OCI-M1 (cell line): ENCODE measurements around the gene SLC39A8.
A peak's percentile ranks its signal among the peaks of the same experiment; 100 is the strongest.
"Not testable (repeated sequence)": the region's sequence is repeated elsewhere in the genome, so short reads cannot be mapped to it uniquely, and the experiment has no call there.

Experiments used
- DNase-seq: peaks from one replicate; lab custom pipeline; 2025; lab: John Stamatoyannopoulos, UW

SLC39A8 gene

DNA sequence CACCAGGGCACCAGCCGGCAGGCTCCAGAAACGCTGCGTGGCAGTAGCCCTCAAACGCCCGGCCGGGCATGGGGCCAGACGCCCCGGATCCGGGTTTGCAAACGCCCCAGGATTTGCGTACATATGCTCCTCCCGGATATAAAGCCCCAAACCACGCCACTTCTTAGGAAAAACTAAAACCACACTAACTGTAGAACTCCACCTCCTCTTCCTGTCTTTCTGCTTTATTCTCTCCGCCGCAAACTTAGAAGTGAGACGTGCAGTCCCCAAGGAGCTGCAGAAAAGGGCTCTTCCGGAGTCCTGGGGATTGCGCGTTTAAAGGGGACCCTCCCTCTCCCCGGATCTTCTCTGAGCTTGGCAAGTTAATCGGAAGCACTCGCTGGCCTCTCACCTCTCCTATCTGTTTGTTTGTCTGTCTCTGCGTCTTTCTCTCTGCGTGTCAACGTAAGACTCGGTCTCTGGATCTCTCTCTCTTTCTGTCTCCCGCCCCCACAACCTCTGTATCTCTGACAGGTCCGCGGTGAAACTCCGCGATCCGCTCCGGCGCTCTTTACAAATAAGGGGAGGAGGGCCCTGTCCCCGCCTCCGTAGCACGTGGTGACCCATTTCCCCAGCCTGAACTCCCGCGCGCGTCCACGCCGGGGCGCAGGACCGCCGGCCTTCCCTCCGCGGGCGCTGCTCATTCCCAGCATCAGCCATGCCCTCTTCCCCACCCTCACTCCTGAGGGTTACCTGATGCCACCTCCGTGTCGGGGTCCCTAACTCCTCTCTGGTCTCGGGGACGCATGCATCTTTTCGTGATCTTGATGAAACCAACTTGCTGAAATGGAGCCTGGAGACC, at the start of gene SLC39A8:
TSS of gene SLC39A8 (minus strand) at position 529 of the 841 bp plus-strand sequence. CDS start 820 bp downstream, outside the sequence.
- DNase-seq = peak; percentile 97

DNA sequence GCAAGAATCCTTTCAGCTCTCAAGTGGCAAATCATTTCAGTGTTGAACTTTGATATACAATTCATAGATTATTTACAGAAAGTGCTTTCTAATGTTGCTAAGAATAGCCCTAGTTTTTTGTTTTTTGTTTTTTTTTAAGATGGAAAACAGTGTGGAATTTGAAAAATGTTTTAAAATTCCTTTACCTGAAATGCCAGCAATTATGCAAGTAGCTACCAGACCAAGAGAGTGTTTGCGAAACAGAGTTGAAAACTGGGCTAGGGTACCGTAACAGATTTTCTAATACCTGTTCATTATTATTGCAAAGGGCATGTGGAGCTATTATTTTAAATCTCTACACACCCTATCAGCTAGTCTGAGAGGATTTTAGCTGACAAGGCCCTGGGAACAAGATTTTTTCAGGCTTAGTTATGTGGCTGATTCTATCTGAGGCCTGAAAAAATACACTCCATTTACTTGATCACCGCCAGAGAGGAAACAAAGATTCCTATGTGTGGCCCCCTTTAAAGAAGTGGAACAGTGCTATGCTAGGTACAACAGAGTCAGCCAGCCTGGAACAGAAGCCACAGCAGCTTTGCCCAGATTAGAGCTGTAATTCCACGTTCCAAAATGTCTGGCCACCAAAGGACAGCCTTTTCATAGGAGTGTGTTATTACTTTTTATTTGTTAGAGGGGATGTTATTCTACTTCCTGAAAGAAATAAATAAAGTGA, 46.9 kb upstream of the SLC39A8 start:
- DNase-seq = no peak

DNA sequence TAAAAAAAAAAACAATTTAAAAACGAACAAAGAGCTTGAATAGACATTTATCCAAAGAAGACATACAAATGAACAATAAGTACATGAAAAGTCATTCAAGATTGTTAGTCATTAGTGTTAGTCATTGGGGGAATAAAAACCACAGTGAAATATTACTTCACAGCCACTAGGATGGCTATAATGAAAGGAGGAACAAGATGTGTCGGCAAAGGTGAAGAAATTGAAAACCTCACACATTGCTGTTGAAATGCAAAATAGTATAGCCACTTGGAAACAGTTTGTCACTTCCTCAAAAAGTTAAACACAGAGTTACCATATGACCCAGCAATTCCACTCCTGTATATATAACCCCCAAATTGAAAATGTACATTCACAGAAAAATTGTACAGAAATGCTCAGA, 45.2 kb upstream of the SLC39A8 start:
- DNase-seq = peak; percentile 77

DNA sequence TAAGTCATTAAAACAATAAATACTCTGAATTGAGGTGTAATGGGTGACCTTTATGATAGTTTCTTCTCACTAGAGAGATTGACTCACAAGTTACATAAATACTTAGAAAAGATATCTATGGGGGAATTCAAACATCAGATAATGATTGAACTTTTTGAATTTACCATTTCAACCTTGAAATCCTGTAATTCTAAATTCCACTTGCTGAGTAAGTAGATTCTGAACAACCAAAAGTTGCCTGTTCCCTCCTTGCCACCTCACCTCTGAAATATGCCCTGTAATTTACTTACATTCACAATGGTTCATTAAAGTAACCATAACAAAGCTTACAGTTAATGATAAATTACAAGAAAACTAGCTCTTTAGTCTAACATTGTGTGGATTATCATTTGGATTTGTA, 43.3 kb upstream of the SLC39A8 start:
- DNase-seq = no peak

DNA sequence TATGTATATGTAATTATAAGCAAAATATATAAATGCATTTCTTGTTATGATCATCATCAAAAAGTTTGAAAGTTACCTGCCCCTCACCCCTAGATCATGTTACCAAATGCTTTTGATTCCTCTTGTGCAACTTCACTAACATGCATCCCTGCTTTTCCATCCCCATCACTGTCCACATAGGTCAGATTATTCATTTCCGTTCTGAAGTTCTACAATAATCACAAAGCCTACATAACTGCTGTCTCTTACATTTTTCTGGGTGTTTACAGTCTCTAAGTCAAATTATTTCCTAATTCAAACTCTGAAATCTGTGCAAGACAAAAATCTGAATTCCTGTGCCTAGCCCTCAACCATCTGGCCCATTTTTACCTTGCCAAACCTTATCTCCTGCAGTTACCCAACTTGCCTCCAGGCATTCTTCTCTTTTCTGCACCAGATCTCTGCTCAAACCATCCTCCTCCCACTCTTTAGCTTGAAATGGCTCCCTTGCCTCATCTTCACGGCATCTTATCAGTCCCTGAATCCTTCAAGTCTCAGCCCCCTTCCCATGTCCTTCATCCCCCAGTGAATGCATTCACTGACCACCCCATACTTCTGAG, 42.4 kb upstream of the SLC39A8 start:
- DNase-seq = peak; percentile 15

DNA sequence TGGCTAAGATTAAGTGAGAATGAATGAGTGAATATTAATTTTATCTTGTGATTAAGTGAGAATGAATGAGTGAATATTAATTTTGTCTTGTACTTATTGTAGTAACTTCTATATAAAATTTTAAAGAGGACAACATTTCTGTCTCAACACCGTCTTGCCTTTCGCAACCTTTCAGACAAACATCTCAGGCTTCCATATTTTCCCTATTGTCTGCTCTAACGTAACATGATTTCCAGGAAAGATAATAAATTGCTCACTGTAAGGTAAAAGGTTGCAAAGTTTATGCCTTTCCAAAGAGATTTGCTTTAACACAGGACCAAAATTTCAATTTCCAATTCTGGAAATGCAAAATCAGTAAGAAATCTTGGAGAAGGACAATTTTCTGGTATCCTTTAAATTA, 41.7 kb upstream of the SLC39A8 start:
- DNase-seq = no peak

DNA sequence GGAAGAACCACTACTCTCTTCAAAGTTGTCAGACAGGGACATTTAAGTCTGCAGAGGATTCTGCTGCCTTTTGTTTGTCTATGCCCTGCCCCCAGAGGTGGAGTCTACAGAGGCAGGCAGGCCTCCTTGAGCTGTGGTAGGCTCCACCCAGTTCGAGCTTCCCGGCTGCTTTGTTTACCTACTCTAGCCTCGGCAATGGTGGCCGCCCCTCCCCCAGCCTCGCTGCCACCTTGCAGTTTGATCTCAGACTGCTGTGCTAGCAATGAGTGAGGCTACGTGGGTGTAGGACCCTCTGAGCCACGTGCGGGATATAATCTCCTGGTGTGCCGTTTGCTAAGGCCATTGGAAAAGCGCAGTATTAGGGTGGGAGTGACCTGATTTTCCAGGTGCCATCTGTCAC, 35.0 kb upstream of the SLC39A8 start:
- DNase-seq = not testable (repeated sequence)

DNA sequence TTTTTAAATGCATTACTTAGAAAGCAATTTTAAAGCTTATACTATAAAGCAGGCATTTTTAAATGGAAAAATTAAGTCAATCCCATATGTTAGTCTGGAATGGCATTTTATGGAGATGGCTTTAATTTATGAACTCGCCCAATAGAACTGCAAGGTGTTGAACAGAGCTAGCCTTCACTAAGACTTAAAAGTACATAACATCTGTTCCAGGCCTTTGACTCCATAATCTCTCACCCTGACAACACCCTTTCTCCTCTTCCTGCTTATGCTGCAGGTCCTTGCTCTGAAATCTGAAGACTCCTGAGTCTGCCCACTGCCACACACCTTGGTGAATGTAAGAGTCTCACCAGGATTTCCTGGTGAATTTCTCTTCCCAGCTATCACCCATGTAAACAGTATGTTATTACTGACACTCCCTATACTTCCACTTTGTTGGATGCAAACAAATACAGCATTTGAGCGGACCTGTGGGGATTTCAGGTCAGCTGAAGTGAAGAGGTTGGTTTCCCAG, 17.7 kb upstream of the SLC39A8 start:
- DNase-seq = no peak

DNA sequence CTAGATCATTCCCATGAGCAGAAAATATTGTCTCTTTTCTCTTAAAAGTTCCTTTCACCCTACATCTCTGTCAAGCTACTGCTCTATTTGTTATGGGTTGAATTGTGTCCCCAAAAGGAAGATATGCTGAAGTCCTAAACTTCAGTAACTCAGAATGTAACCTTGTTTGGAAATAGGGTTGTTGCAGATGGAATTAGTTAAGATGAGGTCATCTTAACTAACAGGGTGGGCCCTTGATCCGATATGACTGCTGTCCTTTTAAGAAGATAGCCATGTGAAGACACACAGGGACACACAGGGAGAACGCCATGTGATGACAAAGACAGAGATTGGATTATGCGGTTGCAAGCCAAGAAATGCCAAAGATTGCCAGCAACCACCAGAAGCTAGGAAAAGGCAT, 12.8 kb upstream of the SLC39A8 start:
- no peak for DNase-seq

DNA sequence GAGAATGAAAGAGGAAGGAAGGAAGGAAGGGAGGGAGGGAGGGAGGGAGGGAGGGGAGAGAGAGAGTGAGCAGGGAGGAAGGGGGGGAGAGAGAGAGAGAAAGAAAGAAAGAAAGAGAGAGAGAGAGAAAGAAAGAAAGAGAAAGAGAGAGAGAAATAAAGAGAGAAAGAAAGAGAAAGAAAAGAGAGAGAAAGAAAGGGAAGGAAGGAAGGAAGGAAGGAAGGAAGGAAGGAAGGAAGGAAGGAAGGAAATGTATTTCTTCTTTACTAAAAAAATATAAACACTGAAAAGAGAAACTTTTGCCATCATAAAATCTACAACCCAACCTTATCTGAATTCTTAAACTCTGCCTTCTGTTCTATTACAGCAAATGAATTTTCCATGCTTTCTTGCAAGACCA, 12.4 kb upstream of the SLC39A8 start:
- DNase-seq = not testable (repeated sequence)

DNA sequence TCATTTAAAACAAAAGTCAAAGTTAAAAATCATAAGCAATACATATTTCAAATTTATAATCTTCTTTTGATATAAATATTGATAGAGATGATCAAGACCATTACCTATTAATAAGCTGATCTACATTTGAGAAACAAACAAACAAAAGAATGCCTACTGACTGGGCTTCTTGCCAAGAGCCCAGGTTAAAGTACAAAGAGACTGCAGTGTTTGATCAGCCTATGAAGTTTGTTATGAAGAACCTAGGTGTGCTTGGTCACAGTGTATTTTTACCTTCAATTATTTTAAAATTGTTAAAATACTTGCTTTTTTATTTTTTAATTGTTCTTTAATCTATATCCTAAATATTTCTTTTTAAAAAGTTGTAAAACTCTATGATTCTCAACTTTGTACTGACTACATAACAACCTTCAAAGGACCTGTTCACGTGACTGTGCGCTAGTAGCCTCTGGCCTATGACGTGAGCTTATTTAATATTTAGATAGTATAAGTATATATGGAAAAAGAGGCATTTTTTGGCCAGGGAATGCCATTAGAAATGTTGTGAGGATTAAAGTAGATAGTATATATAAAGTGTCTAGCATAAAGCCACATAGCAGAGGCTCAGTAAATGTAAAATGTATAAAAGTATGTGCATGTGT, 11.4 kb upstream of the SLC39A8 start:
- DNase-seq = no peak

DNA sequence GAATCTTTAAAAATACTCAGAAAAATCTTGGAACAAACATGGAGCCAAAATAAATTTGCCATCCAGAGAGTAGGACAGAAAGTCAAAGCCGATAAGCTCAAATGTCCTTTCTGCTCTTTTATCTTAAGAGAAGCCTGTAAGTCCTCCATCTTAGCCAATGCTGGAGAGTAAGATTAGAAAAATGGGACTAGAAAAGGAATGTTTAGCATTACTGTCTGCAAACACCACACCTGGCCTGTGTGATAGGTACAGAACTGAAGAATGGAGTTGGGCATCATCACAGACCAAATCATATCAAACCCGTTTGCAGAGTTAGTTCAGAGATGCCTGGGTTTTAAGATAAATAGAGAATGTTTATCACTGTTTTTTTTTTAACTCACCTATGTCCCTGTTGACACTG, 10.5 kb upstream of the SLC39A8 start:
- no peak for DNase-seq

DNA sequence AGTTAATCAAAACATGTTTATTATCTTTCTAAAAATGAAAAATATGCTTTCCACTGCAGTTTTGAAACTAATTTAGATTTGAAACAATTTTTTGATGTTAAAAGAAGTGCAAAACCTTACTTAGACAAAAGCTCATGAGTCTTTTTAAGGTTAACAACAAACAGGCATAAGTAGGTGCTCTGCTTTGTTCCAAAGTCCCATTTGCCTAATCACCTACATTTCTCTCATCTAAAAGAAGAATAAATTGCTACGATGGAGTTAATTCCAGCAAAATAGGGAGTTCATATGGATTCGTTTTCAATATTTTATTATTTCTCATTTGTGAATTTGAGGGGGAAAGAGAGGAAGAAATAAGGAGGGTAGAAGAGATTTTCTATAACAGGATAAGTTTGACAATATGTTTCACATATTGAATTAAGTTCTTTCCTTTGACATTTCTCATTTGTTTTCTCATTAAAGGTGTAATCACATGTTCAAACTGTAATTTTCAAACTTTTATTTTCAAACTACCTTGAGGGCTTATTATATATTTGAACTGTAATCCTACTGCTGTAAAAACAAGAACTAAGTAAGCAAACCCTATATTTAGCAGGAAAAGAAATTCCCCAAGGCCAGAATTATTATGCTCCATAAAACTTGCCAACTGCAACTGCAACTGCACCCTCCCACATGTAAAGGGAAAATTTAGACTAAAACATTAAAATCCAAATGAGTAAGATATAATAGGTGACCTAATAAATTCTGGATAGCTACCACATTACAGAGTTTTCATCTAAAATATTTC, 9.6 kb upstream of the SLC39A8 start:
- DNase-seq = no peak

DNA sequence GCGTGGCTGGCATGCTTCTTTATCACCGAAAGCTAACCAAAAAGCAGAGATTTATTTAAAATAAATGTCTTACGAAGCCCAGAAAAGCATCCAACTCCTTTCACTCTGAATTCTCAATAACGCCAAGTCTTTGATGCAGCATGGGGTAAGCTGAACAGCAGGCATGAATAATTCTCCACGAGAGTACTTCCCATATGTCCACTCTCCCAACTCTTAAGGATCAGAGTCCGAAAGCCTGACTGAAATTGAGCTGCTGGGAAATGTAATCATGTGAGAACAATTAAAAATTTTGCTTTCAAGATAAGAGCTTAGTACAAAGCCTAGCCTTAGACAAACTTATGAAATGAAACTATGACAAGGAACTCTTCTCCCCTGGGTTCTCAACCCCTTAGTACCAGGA, 7.5 kb upstream of the SLC39A8 start:
- no peak for DNase-seq

DNA sequence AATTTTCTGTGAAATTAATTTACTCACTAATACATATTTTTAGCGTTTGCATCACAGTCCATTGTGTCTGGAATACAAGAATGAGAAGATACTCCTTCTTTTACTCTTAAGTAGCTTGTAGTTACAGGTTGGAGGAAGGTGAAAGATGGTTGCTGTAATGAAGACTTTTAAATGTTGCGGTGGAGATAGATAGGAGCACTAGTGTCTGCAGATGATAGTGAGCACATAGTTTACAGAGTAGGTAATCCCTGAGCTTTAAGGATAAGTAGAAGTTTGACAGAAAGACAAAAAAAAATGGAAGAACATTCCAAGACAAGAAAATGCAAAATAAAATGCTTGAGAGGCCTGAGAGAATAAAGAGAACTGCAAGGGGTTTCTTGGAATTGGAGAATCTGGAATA, 5.4 kb upstream of the SLC39A8 start:
- DNase-seq = no peak

DNA sequence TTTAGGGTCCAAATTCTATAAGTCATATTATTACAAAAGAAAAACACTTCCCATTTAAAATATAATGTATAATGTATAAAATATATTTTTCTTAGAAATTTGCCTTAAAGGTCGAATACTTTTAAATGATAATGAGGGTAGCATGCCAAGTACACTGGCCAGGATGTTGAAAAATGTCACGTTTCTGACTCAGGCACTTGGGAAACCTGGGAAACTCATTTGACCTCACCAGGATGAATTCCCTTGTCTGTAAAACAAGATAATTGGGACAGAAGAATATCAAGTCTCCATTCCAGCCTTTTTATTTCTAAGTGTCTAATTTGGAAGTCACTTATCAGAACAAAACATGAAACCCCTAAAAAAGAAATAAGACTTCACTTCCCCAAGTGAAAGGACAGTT, 3.4 kb upstream of the SLC39A8 start:
- no peak for DNase-seq

DNA sequence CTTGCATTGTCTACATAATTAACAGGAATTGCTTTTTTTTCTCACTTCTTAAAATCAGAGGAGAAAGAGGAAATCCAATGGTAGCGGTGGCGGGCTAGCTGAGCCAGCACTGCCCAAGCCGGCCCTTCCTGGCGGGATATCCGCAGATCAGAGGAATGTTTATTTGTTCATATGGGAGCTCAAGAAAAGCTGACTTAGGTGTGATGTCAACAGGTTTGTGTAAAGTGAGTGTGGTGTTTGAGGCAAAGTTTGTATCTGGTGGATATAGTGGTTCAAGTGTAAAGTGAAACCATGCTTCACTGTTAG, 466 bp upstream of the SLC39A8 start:
- DNase-seq = no peak

DNA sequence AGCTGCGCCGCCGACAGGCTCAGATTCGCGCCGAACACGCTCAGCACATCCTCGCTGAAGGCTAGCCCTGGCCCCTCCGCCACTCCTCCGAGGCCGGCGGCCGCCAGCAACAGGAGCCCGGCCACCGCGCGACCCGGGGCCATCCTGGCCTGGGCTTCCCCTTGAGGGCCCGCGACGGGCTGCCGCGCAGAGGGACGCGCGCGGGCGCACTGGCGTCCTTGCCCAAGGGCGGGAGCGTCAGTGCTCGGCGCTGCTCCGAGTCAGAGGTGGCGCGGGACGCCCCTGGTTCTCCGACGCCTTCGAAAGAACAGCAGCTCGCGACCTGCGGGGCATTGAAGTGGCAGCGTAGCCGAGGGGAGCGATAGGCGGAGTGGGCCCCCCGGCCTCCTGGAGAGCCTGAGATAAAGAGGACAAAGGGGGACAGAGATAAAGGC, 745 bp downstream of the SLC39A8 start:
- DNase-seq = no peak

DNA sequence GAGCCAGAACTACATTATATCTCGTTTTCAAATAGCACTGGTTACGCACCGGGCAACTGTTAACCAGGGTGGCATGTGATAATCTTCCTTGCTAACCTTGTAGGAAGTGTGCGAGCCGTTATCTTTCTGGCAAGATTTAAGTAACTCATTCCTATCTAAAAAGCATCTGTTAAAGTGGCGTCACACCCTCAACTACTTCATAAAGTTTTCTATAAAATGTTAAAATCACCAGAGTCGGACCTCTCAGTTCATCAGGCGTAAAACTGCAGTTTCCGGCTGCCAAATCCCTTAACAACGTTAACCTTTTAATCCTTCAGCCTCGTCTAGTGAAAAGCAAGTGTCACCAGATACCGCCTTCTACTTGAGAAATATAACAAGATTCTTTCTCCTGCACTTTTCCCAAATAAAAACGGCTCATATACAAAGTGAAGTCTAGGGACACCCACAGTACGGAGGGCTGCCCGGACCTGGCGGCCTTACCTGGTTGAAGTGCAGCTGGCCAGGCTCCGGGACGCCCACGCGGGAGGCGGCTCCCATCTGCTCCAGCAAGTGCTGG, 1.2 kb downstream of the SLC39A8 start:
- DNase-seq = peak; percentile 87

DNA sequence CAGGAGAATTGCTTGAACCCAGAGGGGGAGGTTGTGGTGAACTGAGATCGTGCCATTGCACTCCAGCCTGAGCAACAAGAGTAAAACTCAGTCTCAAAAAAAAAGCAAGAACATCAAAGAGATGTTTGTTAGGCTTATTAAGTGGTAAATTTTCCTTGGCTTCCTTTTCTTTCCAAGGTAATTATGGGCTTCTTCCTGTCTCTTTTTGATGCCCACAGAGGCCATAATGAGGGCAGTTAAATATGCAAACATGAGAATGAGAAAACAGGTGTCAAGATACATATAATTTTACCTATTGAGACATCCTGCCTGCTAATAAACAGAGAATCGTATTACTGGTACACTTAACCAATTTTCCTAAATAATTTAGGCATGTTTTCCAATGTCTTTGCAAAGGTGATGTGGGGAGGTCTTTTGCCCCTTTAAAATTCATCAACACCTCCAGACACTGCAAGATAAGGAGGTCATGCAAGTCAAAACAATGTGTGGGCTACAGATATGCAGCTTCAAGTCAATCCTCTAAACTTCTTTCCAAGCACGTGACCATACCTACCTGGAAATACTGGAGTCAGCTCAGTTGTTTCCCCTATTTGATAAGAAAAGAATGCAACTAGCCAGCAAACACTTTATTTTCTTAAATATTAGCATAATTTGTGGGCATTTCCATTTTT, 2.7 kb downstream of the SLC39A8 start:
- peak; percentile 84 for DNase-seq

DNA sequence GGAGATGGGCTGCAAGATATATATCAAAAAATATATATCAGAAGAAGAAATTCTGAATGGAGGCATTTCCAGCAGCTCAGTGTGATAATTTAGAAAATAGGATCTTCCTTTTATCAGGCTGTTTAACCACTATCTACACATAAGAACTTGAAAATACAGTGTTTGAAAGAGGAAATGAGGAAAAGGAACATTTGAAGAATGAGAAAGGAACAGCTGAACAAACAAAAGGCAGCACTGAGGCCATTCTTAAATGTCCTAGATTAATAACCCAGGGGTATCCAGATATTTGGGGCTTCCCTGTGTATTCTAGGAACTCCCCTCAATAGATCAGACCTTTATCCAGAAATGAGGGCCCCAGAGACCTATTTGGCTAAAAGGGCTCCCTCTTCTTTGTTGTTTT, 4.1 kb downstream of the SLC39A8 start:
- DNase-seq = peak; percentile 45
